Neural cell (in vitro differentiated cells): ENCODE data around the gene WFIKKN2.

ENCODE experiments used
- CTCF ChIP-seq: fragments of 450-650 bp; IDR thresholded peaks from 2 replicates; pipeline ENCODE4 v1.5.1; 2014; ENCODE audit warnings: antibody characterized with exemption, mild to moderate bottlenecking, moderate library complexity; ENCODE audit not compliant: poor library complexity, severe bottlenecking
- EZH2 ChIP-seq: fragments of 200-600, 300-800 bp; shearing (Covaris generic), sonication (generic); IDR thresholded peaks from 2 replicates; pipeline ENCODE4 v1.6.1; 2014; ENCODE audit warnings: antibody characterized with exemption, low read length, borderline replicate concordance, mild to moderate bottlenecking; ENCODE audit not compliant: insufficient read depth, poor library complexity, severe bottlenecking
- POLR2AphosphoS5 ChIP-seq: IDR thresholded peaks from 2 replicates; pipeline ENCODE4 v1.6.1; 2012
- SMC3 ChIP-seq: fragments of 450-650 bp; conservative IDR thresholded peaks from 2 replicates; pipeline ENCODE4 v1.6.1; 2014; ENCODE audit warnings: antibody characterized with exemption, mild to moderate bottlenecking, moderate library complexity; ENCODE audit not compliant: poor library complexity
- TAF1 ChIP-seq: IDR thresholded peaks from 2 replicates; pipeline ENCODE4 v1.6.1; 2012; ENCODE audit warnings: low read depth

GRCh38 chr17:50864747-50865059 lies 29.3 kb downstream of the WFIKKN2 start:
- TF ChIP-seq CTCF, result no peak
- no peak for TF ChIP-seq TAF1
- TF ChIP-seq POLR2AphosphoS5, result no peak
- no peak for TF ChIP-seq SMC3
- no peak for TF ChIP-seq EZH2
